Activated effector memory CD4-positive, alpha-beta T cell treated with Interleukin-2 at 50 U/mL for 16 hours (primary cell): ENCODE results near the gene NRCAM.

Experiments
- DNase-seq: peaks from one replicate; pipeline ENCODE4 v3.0.0-alpha.2; 2020

NRCAM gene

DNA sequence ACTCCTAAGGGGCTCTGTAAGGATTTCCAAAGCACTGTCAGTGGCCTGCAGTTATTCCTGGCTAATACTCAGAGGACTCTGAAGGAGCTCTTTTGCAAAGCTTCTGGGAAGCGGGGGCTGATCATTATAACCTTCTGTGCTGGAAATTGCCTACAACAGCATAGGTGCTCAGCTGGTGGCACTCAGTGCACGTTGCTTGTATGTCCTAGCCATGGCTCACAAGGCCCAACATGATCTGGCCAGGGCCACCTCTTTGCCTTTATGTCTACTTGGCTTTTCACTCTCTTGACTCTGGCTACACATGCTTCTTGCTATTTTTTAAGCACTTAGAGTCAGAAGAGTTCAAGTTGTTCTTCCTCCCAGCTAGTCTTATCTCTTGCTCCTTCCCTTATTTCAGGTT, 343.6 kb downstream of the NRCAM start:
- no peak for DNase-seq

DNA sequence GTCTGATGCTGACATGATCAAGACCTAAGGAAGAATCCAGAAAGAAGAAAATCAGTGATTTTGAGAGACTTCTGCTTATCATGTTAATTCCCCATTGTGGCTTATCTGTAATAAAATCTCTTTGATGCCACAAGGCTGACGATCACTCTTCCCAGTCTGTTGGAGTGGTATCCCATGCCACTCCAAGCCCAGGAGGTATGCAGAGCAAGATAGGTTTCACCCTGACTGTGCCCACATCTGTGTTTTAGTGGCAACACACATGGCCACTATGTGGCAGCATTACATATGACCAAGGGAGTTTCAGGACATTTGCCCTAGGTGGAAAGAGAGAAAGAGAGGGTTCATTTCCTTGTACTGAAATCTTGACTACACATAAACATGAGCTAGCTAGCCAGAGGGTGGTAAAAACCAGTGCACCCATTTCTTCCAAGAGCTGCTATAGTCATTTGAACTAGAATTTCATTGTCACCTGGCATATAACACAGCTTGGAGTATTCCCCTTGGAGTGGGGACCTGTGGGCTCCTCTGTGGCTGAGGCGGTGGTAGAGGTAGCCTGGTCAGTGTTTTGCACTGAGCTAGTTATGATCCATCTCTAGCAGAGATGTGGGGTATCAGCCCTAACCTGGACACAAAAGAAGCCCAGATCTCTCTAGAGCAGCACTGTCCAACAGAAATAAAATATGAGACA, 346.9 kb downstream of the NRCAM start:
- DNase-seq, result no peak

DNA sequence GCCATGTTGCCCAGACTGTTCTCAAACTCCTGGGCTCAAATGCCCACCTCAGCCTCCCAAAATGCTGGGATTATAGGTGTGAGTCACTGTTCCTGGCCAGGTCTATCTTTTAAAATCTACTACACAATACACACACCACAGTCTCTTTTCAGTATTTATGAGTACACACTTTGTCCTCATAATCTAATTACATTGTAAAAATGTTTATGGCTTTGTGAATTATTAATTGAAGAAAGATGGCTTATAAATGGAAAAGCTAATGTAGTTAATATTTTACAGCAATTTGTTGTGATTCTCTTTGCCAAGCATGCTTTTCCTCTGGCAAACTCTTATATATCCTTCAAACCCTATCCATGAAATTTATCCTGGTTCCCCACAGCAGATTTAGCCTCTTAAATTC, 348.1 kb downstream of the NRCAM start:
- DNase-seq, result no peak

DNA sequence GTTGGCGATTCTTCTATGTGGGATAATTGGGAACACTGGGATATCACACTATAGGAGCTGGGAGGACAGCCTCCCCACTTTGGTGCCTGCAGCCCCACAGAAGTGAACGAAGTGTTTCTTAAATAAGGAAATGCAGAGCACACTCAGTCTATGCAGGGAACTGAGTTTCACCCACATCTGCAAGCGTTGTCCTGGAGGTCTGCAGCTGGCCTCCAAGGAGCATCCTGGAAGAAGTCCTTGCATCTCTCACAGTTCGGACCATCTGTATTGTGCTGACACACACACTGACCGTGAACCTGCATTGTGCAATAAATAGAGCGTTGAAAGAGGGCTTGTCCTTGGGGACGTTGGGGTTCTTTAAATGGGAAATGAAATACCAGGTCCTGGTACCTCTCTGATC, 351.9 kb downstream of the NRCAM start:
- DNase-seq, result no peak

DNA sequence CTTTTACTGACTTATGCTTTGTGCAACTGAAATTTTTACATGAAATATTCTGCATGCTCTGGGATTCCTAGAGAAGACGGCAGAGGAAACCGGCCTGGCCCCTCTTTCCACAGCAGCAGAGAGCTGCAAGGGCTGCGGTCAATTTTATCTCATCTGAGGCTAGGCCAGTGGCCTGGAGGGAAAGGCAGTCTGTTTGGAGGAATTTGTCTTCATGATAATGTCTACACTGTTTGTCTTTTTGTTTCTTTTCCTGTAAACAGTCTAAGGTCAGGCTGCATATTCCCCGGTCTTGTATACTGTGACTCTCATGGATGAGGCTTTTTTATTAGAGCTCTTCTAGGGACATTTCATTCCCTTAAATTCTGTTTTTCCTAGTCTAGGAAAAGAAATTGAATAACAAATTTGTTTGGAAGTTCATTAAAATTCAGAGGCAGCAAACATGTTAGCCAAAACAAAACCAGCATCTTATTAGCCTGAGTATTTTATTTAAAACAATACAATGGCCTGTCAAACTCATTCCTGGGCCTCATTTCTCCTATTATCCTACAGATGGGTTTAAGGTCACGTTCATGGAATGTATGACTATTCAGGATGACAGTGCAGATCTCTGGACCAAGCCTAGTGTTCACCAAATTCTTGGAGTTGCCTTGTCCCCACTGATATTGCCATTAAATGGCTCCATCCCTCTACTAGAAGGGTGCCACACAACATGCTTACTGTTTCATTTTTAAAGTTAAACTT, 352.5 kb downstream of the NRCAM start:
- no peak for DNase-seq

DNA sequence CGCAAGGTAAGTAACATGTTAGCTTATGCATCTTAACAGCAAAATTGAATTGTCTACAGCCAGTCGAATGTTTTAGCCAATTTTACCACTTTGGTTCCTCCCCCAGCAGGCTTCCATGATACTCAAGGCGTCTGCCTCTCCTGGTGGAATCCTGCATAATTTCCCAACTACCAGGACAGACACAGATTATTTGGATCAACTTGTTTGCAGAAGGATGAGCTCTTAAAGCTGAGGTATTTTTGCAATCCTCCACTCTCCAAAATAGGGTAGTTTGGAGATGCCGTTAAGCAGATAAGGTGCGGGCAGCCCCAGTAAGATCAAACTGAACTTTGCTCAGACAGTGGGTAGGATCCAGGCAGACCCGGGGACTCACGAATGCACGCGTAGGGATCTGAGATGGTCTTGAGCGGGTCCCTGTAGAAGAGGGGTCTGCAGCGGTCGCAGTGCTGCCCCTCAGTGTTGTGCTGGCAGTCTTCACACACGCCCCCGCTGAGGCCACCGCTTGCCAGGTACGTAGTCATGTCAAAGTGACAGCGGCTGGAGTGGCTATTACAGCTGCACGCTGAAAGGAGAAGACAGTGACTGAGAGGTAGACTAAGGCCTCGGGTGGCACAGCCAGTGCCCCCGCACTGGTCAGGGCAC, 353.4 kb downstream of the NRCAM start:
- no peak for DNase-seq

DNA sequence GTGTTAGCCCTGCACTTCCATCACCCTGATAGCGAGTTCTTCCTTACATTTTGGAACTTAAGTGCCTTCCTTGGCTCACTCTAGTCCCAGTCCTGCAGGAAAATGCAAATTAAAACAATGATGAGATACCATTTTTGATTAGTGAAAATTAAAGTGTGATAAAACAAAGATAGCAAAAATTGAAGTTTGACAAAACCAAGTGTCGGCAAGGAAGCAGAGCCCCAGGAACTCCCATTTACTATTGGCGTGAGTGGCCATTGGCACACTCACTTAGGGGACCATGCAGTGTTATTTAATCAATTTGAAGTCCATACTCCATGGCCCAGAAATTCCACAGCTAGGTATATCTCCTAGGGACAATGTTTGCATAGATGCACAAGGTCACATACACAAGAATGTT, 354.5 kb downstream of the NRCAM start:
- no peak for DNase-seq

DNA sequence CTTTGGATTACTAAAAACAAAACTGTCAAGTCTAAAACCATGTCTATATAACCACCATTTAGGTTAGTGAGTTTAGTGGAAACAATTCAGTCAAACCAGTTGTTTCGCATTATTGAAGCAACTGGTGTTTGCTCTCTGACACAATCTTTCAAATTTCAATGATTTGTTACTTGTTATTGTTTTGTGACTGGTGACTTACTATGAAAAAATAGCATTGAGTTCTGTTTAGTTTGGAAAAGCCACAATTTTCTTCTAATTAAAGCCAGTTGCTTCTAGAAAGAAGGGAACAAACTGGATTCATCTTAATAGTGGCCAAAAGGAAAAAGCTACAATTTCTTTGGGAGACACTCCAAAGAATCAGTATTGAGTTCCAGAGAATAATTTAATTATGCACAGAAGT, 356.5 kb downstream of the NRCAM start:
- no peak for DNase-seq

DNA sequence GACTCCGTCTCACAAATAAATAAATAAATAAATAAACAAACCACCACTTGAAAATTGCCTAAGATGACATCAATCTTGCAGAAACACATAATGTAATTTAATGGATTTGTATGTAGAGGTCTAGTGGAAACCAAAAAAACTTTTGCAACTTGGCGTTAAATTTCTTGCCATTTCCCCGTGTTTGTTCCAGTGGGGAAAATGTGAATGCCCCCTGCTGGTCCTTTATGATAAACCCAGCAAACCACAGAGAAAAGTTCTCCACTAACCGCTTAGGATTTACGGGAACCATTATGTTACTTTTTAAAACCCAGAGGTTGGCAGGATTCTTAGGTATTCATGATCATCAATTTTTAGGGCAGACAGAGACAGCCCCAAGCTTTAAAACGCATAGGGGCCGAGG, 358.5 kb downstream of the NRCAM start:
- DNase-seq, result no peak
